K562 (cell line): ENCODE measurements around the gene DISC1. TPM values are rescaled to one million over a fixed set of nuclear protein-coding genes. Genes with fewer than 3 reads are reported as not detected.
A peak's percentile ranks its signal among the peaks of the same experiment; 100 is the strongest.

ENCODE experiments used
- ATAC-seq: fragments of 200-7000 bp; cut with Tn5 transposase; 3 replicates; pipeline ENCODE4 v1.9.1; 2020; ENCODE audit warnings: moderate library complexity
- BruUV-seq: library from RNA; stranded (reverse); fragments of 400-500 nt; replicated peaks from 2 replicates; lab custom pipeline; 2021; lab: Mats Ljungman, UMichigan
- CTCF ChIA-PET: fragments of 300-600 bp; formaldehyde crosslinking; extraction: SDS; loops from one replicate; lab custom pipeline; 2021; ENCODE audit warnings: low intra/inter-chr PET ratio; lab: Yijun Ruan, JAX
- POLR2A ChIA-PET: fragments of 300-600, 350-650 bp; sonication (Branson Sonifier 250); formaldehyde crosslinking; extraction: SDS; loops from one replicate; lab custom pipeline; 2021; ENCODE audit warnings: antibody characterized with exemption, inconsistent platforms; lab: Yijun Ruan, JAX
- DNase-seq, 4 experiments: peaks; one replicate each; pipeline versions ENCODE4 v3.0.0 to v3.0.0-alpha.2; 2011 to 2018; ENCODE audit warnings: low spot score in 3 of 4, mixed read lengths in 3 of 4; ENCODE audit errors: extremely low read depth in 1 of 4
- FAIRE-seq: peaks from 2 replicates; lab custom pipeline; 2011; peaks lifted over from hg19 to GRCh38; lab: Jason Lieb, UNC
- H2AFZ ChIP-seq: 2 replicates; pipeline ENCODE4 v1.6.0; 2011; ENCODE audit warnings: low read depth, low read length, control low read depth, inconsistent platforms
- H3K27ac ChIP-seq: fragments of 200-600 bp; 3 replicates; pipeline ENCODE4 v1.8.0; 2011; ENCODE audit warnings: low read depth, mild to moderate bottlenecking, control low read depth, inconsistent platforms, low read length, moderate library complexity, mixed read lengths; ENCODE audit errors: extremely low read depth
- H3K27me3 ChIP-seq, 2 experiments: fragments of 300-600 bp in 1 of 2; 2 replicates in 1 of 2; 3 replicates in 1 of 2; pipeline versions ENCODE4 v1.6.0 to v1.8.0; 2011; ENCODE audit warnings: inconsistent platforms in 2 of 2, low read length in 2 of 2, mild to moderate bottlenecking in 1 of 2, mixed read lengths in 1 of 2, moderate library complexity in 1 of 2; ENCODE audit not compliant: control insufficient read depth in 2 of 2, insufficient read depth in 2 of 2
- H3K36me3 ChIP-seq: fragments of 300-600 bp; 3 replicates; pipeline ENCODE4 v1.8.0; 2011; ENCODE audit warnings: mild to moderate bottlenecking, low read length, inconsistent platforms; ENCODE audit not compliant: control insufficient read depth, insufficient read depth
- H3K4me1 ChIP-seq, 2 experiments: fragments of 200-600 bp in 1 of 2; replicated peaks in 1 of 2; 2 replicates in 1 of 2; 3 replicates in 1 of 2; pipeline versions ENCODE4 v1.5.1 to v1.8.0; 2011; ENCODE audit warnings: inconsistent platforms in 2 of 2, low read length in 2 of 2, mild to moderate bottlenecking in 1 of 2, mixed read lengths in 1 of 2, moderate library complexity in 1 of 2; ENCODE audit not compliant: control insufficient read depth in 2 of 2, insufficient read depth in 2 of 2
- H3K4me2 ChIP-seq: 2 replicates; pipeline ENCODE4 v1.6.1; 2011; ENCODE audit warnings: low read length, control low read depth, inconsistent platforms, mixed read lengths; ENCODE audit not compliant: insufficient read depth
- H3K4me3 ChIP-seq: fragments of 200-600 bp; sonication (generic), shearing (Covaris generic); 2 replicates; pipeline ENCODE4 v1.5.1; 2016; ENCODE audit warnings: control low read depth, inconsistent platforms
- H3K79me2 ChIP-seq: fragments of 200-600 bp; 3 replicates; pipeline ENCODE4 v1.8.0; 2011; ENCODE audit warnings: low read length, inconsistent platforms; ENCODE audit not compliant: control insufficient read depth, insufficient read depth
- H3K9ac ChIP-seq, 2 experiments: 2 replicates each; pipeline versions ENCODE4 v1.6.0 to v1.6.1; 2011; ENCODE audit warnings: low read depth in 2 of 2, low read length in 2 of 2, control low read depth in 1 of 2, inconsistent platforms in 1 of 2, mild to moderate bottlenecking in 1 of 2, mixed read lengths in 1 of 2; ENCODE audit not compliant: insufficient read depth in 1 of 2
- H3K9me1 ChIP-seq: one replicate; pipeline ENCODE4 v1.6.0; 2011; ENCODE audit warnings: inconsistent platforms, mild to moderate bottlenecking, low read length, moderate library complexity; ENCODE audit not compliant: control insufficient read depth, insufficient read depth
- H3K9me3 ChIP-seq: replicated peaks from 2 replicates; pipeline ENCODE4 v1.5.1; 2011; ENCODE audit warnings: low read depth, low read length, inconsistent platforms; ENCODE audit not compliant: control insufficient read depth, insufficient read depth
- H4K20me1 ChIP-seq: replicated peaks from 2 replicates; pipeline ENCODE4 v1.6.1; 2011; ENCODE audit warnings: low read length, inconsistent platforms, mixed read lengths; ENCODE audit not compliant: control insufficient read depth, insufficient read depth
- NFIC ChIP-seq: fragments of 450-650 bp; IDR thresholded peaks from 2 replicates; pipeline ENCODE4 v1.6.1; 2017; ENCODE audit warnings: mild to moderate bottlenecking, inconsistent platforms
- POLR2B ChIP-seq: fragments of 450-650 bp; IDR thresholded peaks from 2 replicates; pipeline ENCODE4 v1.6.1; 2018; ENCODE audit warnings: low read depth; ENCODE audit not compliant: partially characterized antibody
- SLC30A9 ChIP-seq: fragments of 250-450 bp; sonication (Bioruptor Pico); IDR thresholded peaks from 2 replicates; pipeline ENCODE4 v1.8.0; 2022; ENCODE audit warnings: mild to moderate bottlenecking, moderate library complexity
- ZNF740 ChIP-seq, 3 experiments: fragments of 200-800 bp in 1 of 3; sonication (Bioruptor generic) in 1 of 3; sonication (generic) in 1 of 3; formaldehyde crosslinking in 1 of 3; IDR thresholded peaks; 2 replicates each; pipeline versions ENCODE4 v1.6.1 to v1.8.0; 2016 to 2022; ENCODE audit warnings: mild to moderate bottlenecking in 2 of 3, missing compliant biosample characterization in 2 of 3, missing genetic modification characterization in 2 of 3, missing genetic modification reagents in 1 of 3
- WGBS: fragments of 100-300 bp; shearing (Covaris generic); methylation state at CpG from one replicate; pipeline ENCODE4 v1.1.6; 2016; ENCODE audit warnings: low coverage, mixed read lengths; ENCODE audit not compliant: insufficient coverage; ENCODE audit errors: missing lambda C conversion rate; 5-methylcytosine and 5-hydroxymethylcytosine counted together
- in situ Hi-C: fragments of 300-500 bp; cut with MboI; formaldehyde crosslinking; loops from 4 replicates; pipeline ENCODE4 v1.15.0; 2018; ENCODE audit warnings: inconsistent platforms, mixed read lengths
- intact Hi-C: fragments of 100-400 bp; cut with micrococcal nuclease; formaldehyde crosslinking; loops from 2 replicates; pipeline ENCODE4 v1.14.2; 2022
- polyA plus RNA-seq, 8 experiments: library from polyadenylated mRNA; depleted of rRNA in 4 of 8; stranded (reverse) in 5 of 8; unstranded in 3 of 8; fragments of >200 nt; fragmentation: Nextera tagmentation in 2 of 8; fragmentation: Illumina TruSeq in 1 of 8; extraction: Ambion mirVana in 2 of 8; extraction: Trizol in 1 of 8; gene quantifications; 2 replicates each; pipeline versions ENCODE4 v1.2.1 to v1.2.3, GENCODE V29; 2011 to 2014; ENCODE audit warnings: inconsistent platforms in 1 of 8, missing spikeins in 1 of 8
- total RNA-seq, 7 experiments: library from RNA; depleted of rRNA in 6 of 7; stranded (reverse); fragments of >200 nt in 6 of 7; fragmentation: Illumina TruSeq in 2 of 7; extraction: Trizol in 2 of 7; gene quantifications; 2 replicates each; pipeline versions ENCODE4 v1.2.1 to v1.2.3, GENCODE V29; 2011 to 2021; ENCODE audit warnings: low replicate concordance in 1 of 7

DISC1 gene
- total and polyA plus RNA-seq, 9 of the 15 experiments (the other 6 are each of a cell fraction or from before 2014, with no cell fraction given): 0.01 to 0.11 (median 0.08) TPM; not detected in 1

GRCh38 chr1:231748760-231749415, 122.3 kb downstream of the DISC1 start:
- Histone ChIP-seq H2AFZ (no peak overlapping the region), H3K4me2 (no peak overlapping the region), H4K20me1 (no peaks in the 10 kb centered on the region), H3K79me2 (no peaks in the 10 kb centered on the region), H3K9me3 (no peaks in the 10 kb centered on the region), H3K27ac (no peak overlapping the region), H3K4me1 (no peaks in the 10 kb centered on the region), H3K9me1 (no peaks in the 10 kb centered on the region), H3K9ac (no peak overlapping the region), H3K4me3 (no peak overlapping the region), H3K27me3 (no peaks in the 10 kb centered on the region), H3K36me3 (no peaks in the 10 kb centered on the region)
- WGBS: 0% methylated on average over 2 of the region's 2 CpGs
- POLR2A ChIA-PET: interaction anchor here (1.0 kb wide), 1 partner anchor 1509 kb away, joined by 3 read pairs; no protein-coding TSS in a partner anchor
- ATAC-seq: no peak
- FAIRE-seq: no peak
- no peak for DNase-seq
- BruUV-seq: no TSS peak
- intact Hi-C loops: no loop called here
- in situ Hi-C loops: loop anchor here (25.0 kb wide), 1 partner anchor 1488 kb away; no protein-coding TSS in a partner anchor
- CTCF ChIA-PET: no interaction called here
- TF ChIP-seq NFIC (0 out of 2 replicates have a peak, but pooled peaks have one; percentile 36), SLC30A9 (no peak), POLR2B (no peak), ZNF740 (CRISPR knock-in tag; IDR thresholded peaks at IDR 0.05) (no peak), ZNF740 (tag; IDR thresholded peaks at IDR 0.05) (0 out of 4 replicates have a peak, but pooled peaks of 1 of the 2 experiments have one; percentile 39)
